GM19099 (cell line): ENCODE data around the gene PCNX2.

Experiments used
- POLR2A ChIP-seq: IDR thresholded peaks from 3 replicates; pipeline ENCODE4 v1.6.1; 2011; ENCODE audit warnings: low read depth; ENCODE audit not compliant: insufficient read length; ENCODE audit errors: extremely low read depth

The PCNX2 gene

DNA sequence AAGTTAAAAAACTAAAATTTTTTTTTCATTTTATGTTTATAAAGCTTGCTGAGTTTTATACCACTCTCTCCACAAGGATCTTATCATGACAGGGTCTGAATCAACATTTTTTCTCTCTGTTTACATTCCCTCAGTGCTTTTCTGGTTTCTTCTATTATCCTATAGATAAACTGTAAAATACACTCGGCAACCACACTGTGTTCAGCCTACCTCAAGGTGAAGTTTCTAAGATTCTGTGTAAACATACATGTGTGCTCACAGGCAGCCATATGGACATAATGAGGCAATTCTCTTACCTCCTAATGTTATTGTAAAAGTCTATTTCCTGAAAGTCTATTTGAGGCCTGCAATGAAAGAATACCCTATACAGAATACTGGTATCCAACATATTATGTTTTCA lies 230.5 kb downstream of the PCNX2 start:
- no peak for TF ChIP-seq POLR2A

DNA sequence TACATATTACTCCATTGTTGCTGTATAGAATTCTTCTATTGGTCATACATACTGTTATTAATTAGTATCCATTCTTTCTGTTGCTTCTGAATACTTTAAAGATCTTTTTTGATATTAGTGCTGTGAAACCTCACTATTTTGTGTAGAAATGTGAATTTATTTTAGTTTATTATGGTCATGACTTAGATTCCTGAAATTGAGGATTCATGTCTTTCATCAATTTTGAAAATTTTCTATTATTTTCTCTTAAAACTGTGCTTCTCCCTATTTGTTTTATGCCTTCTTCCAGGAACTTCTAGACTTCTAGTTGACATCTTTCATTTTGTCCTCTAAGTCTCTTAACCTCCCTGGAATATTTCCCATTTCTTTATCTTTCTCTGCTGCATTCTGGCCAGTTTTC lies 232.1 kb downstream of the PCNX2 start:
- TF ChIP-seq POLR2A, result no peak

DNA sequence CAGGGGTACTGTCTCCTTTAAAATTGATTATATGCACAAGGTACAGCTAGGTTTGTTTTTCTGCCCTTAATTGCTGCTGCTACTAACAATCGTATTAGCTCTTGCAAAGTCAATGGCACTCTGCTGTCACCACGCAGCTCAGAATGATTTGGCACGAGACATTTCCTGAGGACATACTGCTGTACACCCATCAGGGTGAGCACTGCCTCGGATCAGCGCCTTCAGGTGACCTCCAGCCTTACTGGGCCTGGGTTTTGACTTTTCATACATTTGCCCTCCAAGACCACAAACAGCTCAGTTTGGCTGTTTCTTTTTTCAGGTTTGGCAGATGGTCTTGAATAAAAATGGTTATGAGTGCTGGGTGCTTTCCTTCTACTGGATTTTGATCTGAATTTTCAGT lies 234.3 kb downstream of the PCNX2 start:
- no peak for TF ChIP-seq POLR2A

- no peak for TF ChIP-seq POLR2A
Measured at GRCh38 chr1:233060461-233060994, 235.0 kb downstream of the PCNX2 start.

DNA sequence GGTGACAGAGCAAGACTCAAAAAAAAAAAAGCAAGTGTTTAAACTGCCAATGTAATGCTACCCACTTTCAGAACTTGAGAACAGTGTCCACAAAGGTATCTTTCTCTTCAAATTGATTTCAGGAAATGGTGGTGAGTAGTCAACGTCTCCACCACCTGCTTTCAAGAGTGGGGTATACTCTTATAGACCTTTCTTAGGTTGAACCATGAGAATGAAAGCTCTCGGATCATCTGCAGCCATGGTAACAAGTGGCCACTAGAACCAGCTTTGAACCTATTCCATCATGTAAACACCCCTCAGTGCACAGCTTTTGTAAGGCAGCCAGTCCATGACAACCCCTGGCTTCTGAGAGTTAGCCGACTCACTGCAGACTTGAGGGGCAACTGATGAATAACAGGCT lies 237.7 kb downstream of the PCNX2 start:
- TF ChIP-seq POLR2A, result no peak

- no peak for TF ChIP-seq POLR2A
Measured at GRCh38 chr1:233055879-233056641, 239.5 kb downstream of the PCNX2 start.

GRCh38 chr1:233045588-233045987 lies 249.9 kb downstream of the PCNX2 start:
- no peak for TF ChIP-seq POLR2A

- TF ChIP-seq POLR2A, result no peak
Measured at GRCh38 chr1:233042834-233043233, 252.7 kb downstream of the PCNX2 start.

DNA sequence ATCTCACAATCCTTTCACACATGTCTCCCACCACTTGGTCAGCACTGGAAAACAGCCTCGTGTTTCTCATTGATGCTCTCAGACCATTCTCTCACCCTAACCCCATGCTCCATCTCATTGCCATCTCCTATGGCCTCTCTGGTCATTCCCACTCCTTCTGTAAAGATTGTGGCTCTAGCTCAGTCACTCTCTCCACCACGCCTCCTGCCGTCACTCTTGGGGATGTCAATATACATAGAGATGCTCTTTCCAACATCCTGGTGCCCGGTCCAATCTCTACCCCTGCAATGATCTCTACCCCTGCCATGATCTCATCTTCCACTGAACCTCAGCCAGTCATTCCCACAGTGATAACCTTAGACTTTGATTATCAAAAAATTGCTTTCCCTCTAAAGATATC lies 255.0 kb downstream of the PCNX2 start:
- no peak for TF ChIP-seq POLR2A

GRCh38 chr1:233038581-233038980 lies 256.9 kb downstream of the PCNX2 start:
- TF ChIP-seq POLR2A, result no peak

- no peak for TF ChIP-seq POLR2A
Measured at GRCh38 chr1:233037843-233038242, 257.7 kb downstream of the PCNX2 start.

- TF ChIP-seq POLR2A, result no peak
Measured at GRCh38 chr1:233034836-233035235, 260.7 kb downstream of the PCNX2 start.

DNA sequence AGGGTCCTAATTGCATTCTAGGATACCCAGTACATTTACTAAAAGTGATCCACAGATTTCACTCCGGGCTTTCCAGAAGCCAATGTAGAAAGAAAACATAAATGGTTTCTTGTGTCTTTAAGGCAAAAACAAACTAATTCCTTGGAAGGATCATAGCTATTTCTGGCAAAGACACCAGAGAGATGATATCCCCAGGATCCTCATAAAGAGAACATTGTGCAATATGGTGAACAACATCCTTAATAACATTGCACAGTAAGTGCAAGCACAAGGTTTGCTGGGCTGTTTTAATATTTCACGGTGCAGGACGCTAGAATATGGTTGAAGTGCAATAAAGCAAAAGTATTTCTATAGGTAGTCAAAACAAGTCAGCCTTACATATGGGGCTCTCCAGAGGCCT lies 262.2 kb downstream of the PCNX2 start:
- TF ChIP-seq POLR2A, result no peak

DNA sequence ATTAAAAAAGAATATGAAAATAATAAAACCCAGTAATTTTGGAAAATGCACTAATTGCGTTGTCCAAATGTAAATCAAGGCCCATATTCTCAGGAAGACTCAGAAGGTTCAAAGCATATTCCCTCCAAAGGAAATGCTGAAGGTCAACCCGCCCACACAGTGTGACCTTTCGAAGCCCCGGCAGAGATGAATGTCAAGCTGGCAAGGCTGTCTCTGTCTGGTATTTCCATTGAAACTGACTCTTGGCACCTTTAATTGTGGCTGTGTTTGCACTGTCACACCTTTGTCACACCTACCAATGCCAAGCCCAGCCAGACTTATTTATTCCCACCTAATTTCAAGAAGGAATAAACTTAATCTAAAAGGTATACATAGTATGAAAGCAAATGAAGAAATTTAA lies 262.6 kb downstream of the PCNX2 start:
- no peak for TF ChIP-seq POLR2A

DNA sequence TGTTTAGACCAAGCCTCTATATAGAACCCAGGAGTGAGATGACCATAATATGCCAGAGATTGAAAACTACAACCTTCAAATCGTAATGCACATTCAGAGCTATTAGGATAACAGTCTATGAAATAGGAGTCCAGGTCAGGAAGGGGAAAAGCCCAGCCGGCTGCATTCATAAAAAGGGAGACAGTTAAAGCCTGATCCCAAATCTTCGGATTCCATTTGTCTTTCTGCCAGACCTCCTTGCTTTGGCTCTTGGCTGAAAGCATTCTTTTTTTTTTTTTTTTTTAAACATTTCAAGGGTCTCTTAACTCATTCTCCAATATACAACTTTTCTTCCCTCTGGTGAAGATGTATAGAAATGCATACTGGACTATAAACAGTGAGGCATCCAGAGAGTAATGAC lies 264.0 kb downstream of the PCNX2 start:
- TF ChIP-seq POLR2A, result no peak

- TF ChIP-seq POLR2A, result no peak
Measured at GRCh38 chr1:233027046-233027445, 268.5 kb downstream of the PCNX2 start.

- no peak for TF ChIP-seq POLR2A
Measured at GRCh38 chr1:233025567-233025966, 270.0 kb downstream of the PCNX2 start.
